HG02588 (cell line): ENCODE results near the gene UBQLN4.
A peak's percentile ranks its signal among the peaks of the same experiment; 100 is the strongest.

Experiments
- ATAC-seq: cut with Tn5 transposase; IDR thresholded peaks from one replicate; pipeline ENCODE4 v1.9.1; 2021; ENCODE audit warnings: mild to moderate bottlenecking, moderate library complexity; ENCODE audit not compliant: unreplicated experiment

Gene UBQLN4

GRCh38 chr1:156053768-156054499 lies at the start of gene UBQLN4:
Gene UBQLN4 (minus strand): TSS chr1:156053798. CDS start chr1:156053701, 97 bp downstream.
- ATAC-seq: no peak

DNA sequence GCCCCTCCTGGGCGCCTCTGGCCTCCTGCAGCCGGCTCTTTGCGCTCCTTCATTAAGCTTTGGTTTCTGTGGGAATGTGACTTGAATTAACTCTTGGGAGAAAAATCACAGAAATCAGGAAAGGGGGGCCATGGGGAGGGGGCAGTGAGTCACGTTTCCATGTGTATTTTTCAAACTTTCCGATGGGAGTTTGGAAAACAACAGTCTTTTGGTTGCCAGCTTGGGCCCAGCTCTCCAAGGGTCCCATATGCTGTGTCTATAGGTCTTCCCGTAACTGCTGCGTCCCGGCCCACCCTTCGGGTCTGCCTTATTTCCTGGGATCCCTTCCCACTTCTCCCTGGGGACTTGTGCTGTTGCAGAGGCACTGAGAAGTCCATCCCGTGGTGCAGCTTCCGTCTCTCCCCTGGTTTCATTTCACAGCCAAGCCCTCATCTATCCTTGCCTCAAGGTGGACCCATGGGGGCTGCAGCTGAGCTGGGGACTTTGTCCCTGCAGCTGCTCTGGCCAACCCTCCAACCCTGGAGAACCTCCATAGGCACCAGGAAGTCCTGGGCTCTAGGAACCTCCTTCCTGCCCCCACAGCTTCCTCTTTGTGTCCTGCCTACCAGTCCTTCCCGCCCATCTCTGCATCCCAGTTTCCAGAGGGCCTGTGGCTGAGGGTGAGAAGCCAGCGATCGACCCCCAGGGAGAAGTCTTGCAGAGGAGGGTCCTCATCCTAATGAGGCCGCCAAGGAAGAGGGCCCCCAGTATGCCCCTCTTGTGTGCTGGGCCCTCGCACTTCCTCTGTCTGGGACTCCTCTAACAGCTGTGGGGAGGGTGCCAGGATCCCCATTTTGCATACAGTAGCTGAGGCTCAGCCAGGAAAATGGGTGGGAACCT lies 49.3 kb upstream of the UBQLN4 start:
- no peak for ATAC-seq

DNA sequence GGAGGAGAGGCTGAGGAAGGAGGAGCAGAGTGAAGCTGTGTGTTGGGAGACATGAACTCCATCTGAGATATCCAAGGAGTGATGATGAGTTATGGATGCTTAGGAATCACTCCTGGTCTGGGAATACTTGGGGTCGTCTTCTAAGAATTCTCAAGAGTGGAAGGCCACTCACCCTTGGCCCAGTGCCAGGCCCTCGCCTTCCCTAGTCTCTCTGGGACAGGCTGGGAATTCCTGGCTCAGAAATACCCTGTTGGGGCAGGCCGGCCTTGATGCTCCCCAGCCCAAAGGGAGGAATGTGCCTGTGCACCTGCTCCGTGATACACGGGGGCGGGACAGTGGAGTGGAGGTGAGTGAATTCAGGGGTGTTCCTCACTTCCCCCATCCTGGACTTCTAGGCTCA lies 48.3 kb upstream of the UBQLN4 start:
- no peak for ATAC-seq

GRCh38 chr1:156100205-156100995 lies 46.8 kb upstream of the UBQLN4 start:
- no peak for ATAC-seq

GRCh38 chr1:156099282-156099681 lies 45.7 kb upstream of the UBQLN4 start:
- no peak for ATAC-seq

DNA sequence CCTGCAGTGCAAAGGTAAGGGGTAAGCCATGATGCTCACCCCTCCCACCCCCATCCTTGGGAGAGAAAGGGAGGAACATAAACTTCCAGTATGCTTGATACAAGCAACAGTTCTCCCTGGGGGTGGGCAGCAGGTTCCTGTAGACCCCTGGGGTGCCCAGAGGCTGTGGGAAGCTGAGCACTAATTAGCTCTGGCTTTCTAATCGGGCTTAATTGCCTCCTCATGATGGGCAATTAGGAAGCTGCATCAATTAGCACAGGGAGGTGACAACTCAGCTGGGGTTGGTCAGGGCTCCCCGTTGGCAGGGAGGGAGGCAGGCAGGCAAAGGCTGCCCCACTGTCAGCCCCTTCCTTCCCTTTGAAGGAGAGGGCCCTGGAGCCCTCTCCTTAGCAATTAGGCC lies 45.2 kb upstream of the UBQLN4 start:
- ATAC-seq: no peak

DNA sequence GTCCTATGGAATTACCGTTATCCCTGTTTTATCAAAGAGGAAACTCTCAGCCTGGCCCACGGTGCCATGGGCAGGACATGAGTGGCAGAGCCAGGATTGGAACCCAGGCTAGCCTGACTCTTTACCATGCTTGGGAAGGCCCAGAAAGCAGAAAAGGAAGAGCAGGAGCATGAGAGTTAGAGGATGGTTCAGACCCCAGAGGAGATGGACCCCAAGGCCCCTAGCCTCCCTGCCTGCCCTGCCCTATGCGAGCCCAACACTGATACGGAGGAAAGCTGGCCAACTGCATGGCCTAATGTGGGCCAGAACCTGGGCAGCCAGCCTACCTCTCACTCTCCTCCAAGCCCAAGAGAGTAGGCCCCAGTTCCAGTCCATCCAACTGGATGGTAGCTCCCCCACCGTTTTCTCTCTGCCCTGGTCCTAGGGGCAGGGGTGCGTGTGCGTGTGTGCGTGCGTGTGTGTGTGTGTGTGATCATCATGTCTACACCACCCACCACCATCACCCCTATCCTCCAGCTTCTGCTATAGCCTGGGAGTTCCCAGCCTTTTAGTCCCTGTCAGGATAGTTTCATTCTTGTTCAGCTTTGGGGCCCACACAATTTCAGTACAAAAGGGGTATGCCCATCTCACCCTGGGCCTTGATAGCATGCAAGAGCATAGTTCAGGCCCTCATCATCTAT lies 44.0 kb upstream of the UBQLN4 start:
- no peak for ATAC-seq

DNA sequence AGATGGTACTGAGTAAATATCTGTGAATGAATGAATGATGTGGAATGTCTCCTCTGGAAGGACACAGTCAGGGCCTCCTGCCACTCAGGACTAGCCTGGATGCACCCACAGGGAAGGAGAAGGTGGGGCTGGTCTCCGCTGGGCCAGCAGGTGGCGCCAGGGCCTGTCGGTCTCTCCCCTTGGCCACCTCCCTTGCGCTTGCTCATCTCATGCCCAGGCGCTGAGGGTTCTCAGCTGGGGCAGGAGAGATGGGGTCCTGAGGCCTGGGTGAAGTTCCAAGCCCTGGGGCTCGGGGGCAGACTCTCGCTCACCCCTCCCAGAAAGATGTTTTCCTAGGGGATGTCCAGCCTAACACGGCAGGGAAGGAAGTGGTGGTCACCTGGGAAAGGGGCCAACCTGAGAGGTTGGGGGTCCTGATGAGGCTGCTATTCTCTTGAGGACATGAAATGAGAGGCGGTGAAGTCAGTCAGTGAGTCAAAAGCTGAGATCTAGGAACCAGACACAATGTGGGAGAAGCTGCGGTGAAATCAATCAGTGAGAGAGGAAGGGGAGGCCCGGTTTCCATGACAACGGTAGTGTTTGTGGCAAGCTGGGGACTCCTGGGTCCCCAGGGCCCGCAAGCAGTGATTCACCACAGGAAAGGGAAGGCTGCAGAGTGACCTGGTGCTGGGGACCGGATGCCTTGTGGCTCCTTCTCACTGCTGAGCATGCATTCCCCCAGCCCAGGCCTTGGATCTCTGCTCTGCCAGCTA lies 43.2 kb upstream of the UBQLN4 start:
- ATAC-seq: peak; percentile 55

GRCh38 chr1:156095906-156096508 lies 42.4 kb upstream of the UBQLN4 start:
- no peak for ATAC-seq

DNA sequence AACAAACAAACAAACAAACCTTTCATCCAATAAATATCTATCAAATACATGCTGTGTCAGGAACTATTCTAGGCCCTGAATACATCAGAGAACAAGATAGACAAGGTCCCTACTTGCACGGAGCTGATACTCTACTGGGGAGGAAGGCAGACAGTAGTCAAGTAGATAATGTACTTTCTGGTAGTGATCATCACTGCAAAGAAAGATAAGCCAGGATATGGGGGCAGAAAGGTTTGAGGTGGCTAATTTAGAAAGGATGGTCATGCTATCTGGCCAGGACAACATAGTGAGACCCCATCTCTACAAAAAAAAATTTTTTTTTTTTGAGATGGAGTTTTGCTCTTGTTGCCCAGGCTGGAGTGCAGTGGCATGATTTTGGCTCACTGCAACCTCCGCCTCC lies 38.0 kb upstream of the UBQLN4 start:
- no peak for ATAC-seq

DNA sequence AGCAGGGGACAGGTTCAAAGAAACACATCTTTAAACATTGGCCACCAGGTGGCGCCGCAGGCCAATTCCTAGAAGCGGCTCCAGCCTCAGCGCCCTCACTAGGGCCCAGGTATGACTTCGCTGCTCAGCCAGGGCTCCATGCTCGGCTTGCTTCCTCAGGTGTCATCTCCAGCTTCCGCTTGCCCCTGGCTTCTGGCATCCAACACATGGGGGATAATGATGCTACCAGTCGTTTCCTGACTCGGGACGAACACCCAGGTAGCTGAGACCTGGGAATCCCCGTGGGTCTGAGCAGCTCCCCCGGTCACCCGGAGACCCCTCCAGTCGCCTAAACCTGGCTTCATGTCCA lies 37.2 kb upstream of the UBQLN4 start:
- ATAC-seq: no peak

DNA sequence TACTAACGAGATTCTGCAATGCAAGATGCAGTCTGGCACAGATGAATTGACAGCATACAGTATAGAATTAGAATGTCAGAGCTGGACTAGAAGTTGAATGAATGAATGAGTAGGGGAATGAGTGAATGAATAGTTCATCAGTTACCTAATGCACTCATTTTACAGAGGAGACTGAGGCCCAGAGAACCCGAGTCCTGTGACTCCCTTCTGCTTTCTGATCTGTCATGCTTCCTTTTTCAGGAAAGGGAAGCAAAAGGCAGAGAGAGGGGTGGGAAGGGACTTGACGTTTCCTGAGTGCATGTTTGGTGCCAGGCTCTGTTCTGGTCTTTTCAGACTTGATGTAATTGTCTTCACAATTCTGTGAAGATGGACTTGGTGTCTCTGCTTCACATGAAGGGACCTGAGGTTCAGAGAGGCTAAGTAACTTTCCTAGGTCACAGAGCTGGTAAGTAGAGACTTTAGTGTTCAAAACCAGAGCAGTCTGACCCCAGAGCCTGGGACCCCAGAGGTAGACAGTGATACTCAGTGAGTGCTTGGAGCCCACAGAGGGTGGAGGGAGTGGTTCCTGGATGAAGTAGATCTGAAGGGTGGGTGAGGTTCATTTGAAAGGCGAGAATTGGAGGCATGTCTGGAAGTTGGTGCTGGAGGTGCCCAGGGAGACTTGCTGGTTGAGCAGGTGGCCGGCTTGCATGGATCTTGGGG lies 36.7 kb upstream of the UBQLN4 start:
- ATAC-seq: no peak

GRCh38 chr1:156089704-156090103 lies 36.1 kb upstream of the UBQLN4 start:
- ATAC-seq: no peak

- no peak for ATAC-seq
These were observed 32.7 kb upstream of the UBQLN4 start for GRCh38 chr1:156086256-156086662.

- no peak for ATAC-seq
These were observed 30.5 kb upstream of the UBQLN4 start for GRCh38 chr1:156083800-156084790.

DNA sequence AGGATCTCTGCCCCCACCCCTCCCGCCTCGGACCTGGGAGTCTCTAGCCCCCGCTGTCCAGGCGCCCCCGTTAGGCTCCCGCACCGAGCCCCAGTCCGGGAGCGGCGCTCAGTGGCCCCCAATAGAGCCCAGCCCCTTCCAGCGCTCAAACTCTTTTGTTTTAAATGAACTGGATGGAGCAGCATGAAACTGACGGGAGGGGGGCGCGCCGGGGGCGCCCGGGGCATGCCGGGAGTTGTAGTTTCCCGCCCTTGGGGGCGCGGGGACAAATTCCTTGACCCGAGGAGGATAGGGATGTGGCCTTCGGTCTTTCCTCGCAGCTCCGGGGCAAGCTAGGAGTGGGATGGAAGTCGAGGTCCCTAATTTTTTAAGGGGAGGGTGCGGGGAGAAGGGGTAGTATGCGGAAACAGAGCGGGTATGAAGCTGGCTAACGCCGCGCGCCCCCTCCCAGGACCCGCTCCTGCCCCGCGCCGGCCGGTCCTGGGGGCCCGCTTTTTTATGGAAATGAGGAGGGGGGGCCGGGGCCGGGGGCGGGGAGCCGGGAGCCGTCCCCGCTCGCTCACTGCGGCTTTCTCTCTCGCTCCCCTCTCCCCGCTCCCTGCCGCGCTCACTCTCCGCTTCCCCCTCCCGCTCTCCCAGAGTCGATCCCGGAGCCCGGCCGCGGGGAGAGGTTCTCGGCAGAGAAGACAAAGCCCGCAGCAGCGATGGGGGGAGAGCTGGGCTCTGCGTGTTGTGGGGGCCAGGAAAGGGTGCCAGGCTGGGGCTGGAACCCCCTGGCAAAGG lies 28.9 kb upstream of the UBQLN4 start, which contains the start of gene MEX3A:
MEX3A (minus strand) TSS at position 157 of the 783 bp plus-strand sequence. CDS start 467 bp downstream, outside the sequence.
- no peak for ATAC-seq

GRCh38 chr1:156081917-156082308 lies 28.3 kb upstream of the UBQLN4 start:
- ATAC-seq: no peak
